ENCODE measurements around the gene SS18L1.
"Not testable (repeated sequence)": the region's sequence is repeated elsewhere in the genome, so short reads cannot be mapped to it uniquely, and the experiment has no call there.

Gene SS18L1

GRCh38 chr20:62138912-62139311 is 4.7 kb upstream of the SS18L1 start:
- no peak for DNase-seq

- no peak for DNase-seq
Measured at GRCh38 chr20:62139636-62140035, 3.9 kb upstream of the SS18L1 start.

- no peak for DNase-seq
Measured at GRCh38 chr20:62141043-62141396, 2.5 kb upstream of the SS18L1 start.

- peak in 1 of 2 donors; percentile 11 for DNase-seq
Measured at GRCh38 chr20:62141397-62142251, 1.9 kb upstream of the SS18L1 start.

- DNase-seq: peak in 1 of 2 donors; percentile 14
Measured at GRCh38 chr20:62142252-62143080, 1.1 kb upstream of the SS18L1 start.

- peak; percentile 47 to 53 for DNase-seq
Measured at GRCh38 chr20:62143957-62144825, 622 bp downstream of the SS18L1 start.

GRCh38 chr20:62145688-62146018 is 2.1 kb downstream of the SS18L1 start:
- no peak for DNase-seq

- no peak for DNase-seq
Measured at GRCh38 chr20:62146019-62146755, 2.6 kb downstream of the SS18L1 start.

- no peak for DNase-seq
Measured at GRCh38 chr20:62147125-62147524, 3.6 kb downstream of the SS18L1 start.

GRCh38 chr20:62147528-62147927 is 4.0 kb downstream of the SS18L1 start:
- no peak for DNase-seq

GRCh38 chr20:62148383-62148782 is 4.8 kb downstream of the SS18L1 start:
- not testable (repeated sequence) for DNase-seq

GRCh38 chr20:62148908-62149314 is 5.3 kb downstream of the SS18L1 start:
- DNase-seq: no peak

- no peak for DNase-seq
Measured at GRCh38 chr20:62149532-62150309, 6.2 kb downstream of the SS18L1 start.

- DNase-seq: no peak
Measured at GRCh38 chr20:62150310-62150575, 6.7 kb downstream of the SS18L1 start.

GRCh38 chr20:62151225-62151624 is 7.7 kb downstream of the SS18L1 start:
- no peak for DNase-seq

- DNase-seq: no peak
Measured at GRCh38 chr20:62151835-62152364, 8.3 kb downstream of the SS18L1 start.

- no peak for DNase-seq
Measured at GRCh38 chr20:62155428-62156253, 12.1 kb downstream of the SS18L1 start.

GRCh38 chr20:62156254-62156556 is 12.6 kb downstream of the SS18L1 start:
- no peak for DNase-seq

- peak; percentile 66 to 75 for DNase-seq
Measured at GRCh38 chr20:62156592-62157386, 13.2 kb downstream of the SS18L1 start.
